KMS-11 (cell line): ENCODE data around the gene GTSF1L.

ENCODE experiments used
- H2AFZ ChIP-seq: fragments of 200-600 bp; sonication (generic); 2 replicates; pipeline ENCODE4 v1.6.1; 2016; ENCODE audit warnings: antibody characterized with exemption, mixed run types, low read depth
- H3K27ac ChIP-seq: fragments of 200-600 bp; sonication (generic); 2 replicates; pipeline ENCODE4 v1.6.1; 2016; ENCODE audit warnings: mild to moderate bottlenecking, mixed run types
- H3K27me3 ChIP-seq: fragments of 200-600 bp; sonication (generic); 2 replicates; pipeline ENCODE4 v1.6.1; 2017; ENCODE audit warnings: mild to moderate bottlenecking, low read depth, mixed run types, moderate library complexity; ENCODE audit not compliant: insufficient read depth
- H3K36me3 ChIP-seq: fragments of 200-600 bp; sonication (generic); 2 replicates; pipeline ENCODE4 v1.6.1; 2017; ENCODE audit warnings: mild to moderate bottlenecking, mixed run types; ENCODE audit not compliant: insufficient read depth
- H3K4me1 ChIP-seq: fragments of 200-600 bp; sonication (generic); 2 replicates; pipeline ENCODE4 v1.6.1; 2016; ENCODE audit warnings: mild to moderate bottlenecking, low read depth, mixed run types; ENCODE audit not compliant: poor library complexity, severe bottlenecking
- H3K4me2 ChIP-seq: fragments of 200-600 bp; sonication (generic); 2 replicates; pipeline ENCODE4 v1.7.0; 2016; ENCODE audit warnings: mild to moderate bottlenecking, mixed run types
- H3K4me3 ChIP-seq: fragments of 200-600 bp; sonication (generic); IDR thresholded peaks from 2 replicates; pipeline ENCODE4 v1.6.1; 2017; ENCODE audit warnings: low read depth, low read length, mixed read lengths; ENCODE audit not compliant: insufficient read depth
- H3K79me2 ChIP-seq: fragments of 200-600 bp; sonication (generic); 2 replicates; pipeline ENCODE4 v1.6.1; 2016; ENCODE audit warnings: low read depth, mixed run types; ENCODE audit not compliant: insufficient read depth
- H3K9ac ChIP-seq: fragments of 200-600 bp; sonication (generic); 2 replicates; pipeline ENCODE4 v1.6.1; 2016; ENCODE audit warnings: mild to moderate bottlenecking, mixed run types
- H4K20me1 ChIP-seq: fragments of 200-600 bp; sonication (generic); 2 replicates; pipeline ENCODE4 v1.6.1; 2016; ENCODE audit warnings: mild to moderate bottlenecking, mixed run types; ENCODE audit not compliant: insufficient read depth
- CTCF ChIP-seq: fragments of 200-600 bp; sonication (generic); conservative IDR thresholded peaks from 2 replicates; pipeline ENCODE4 v1.6.1; 2017; ENCODE audit warnings: low read depth, mild to moderate bottlenecking, antibody characterized with exemption, low read length, moderate library complexity, mixed read lengths

GTSF1L gene

GRCh38 chr20:43767686-43768474, 41.1 kb upstream of the GTSF1L start:
- no peak overlapping the region for H3K27ac ChIP-seq
- peaks cover 12% of the 10 kb centered on the region for H3K4me1 ChIP-seq
- H3K79me2 ChIP-seq: no peaks in the 10 kb centered on the region
- H4K20me1 ChIP-seq: no peaks in the 10 kb centered on the region
- no peak overlapping the region for H2AFZ ChIP-seq
- H3K27me3 ChIP-seq: no peaks in the 10 kb centered on the region
- no peaks in the 10 kb centered on the region for H3K36me3 ChIP-seq
- no peak overlapping the region for H3K9ac ChIP-seq
- TF ChIP-seq CTCF: no peak
- H3K4me3 ChIP-seq: no peak overlapping the region
- H3K4me2 ChIP-seq: no peak overlapping the region

- no peak overlapping the region for H3K9ac ChIP-seq
- TF ChIP-seq CTCF: no peak
- no peak overlapping the region for H3K27ac ChIP-seq
- no peaks in the 10 kb centered on the region for H3K27me3 ChIP-seq
- no peak overlapping the region for H2AFZ ChIP-seq
- H3K79me2 ChIP-seq: no peaks in the 10 kb centered on the region
- H3K4me1 ChIP-seq: peaks cover 12% of the 10 kb centered on the region
- no peak overlapping the region for H3K4me2 ChIP-seq
- H3K36me3 ChIP-seq: no peaks in the 10 kb centered on the region
- H3K4me3 ChIP-seq: no peak overlapping the region
- H4K20me1 ChIP-seq: no peaks in the 10 kb centered on the region
Measured at GRCh38 chr20:43766917-43767316, 40.1 kb upstream of the GTSF1L start.

- Histone ChIP-seq H3K4me1 (peaks cover 12% of the 10 kb centered on the region), H3K36me3 (no peaks in the 10 kb centered on the region), H3K27me3 (no peaks in the 10 kb centered on the region), H3K4me2 (no peak overlapping the region), H2AFZ (no peak overlapping the region), H3K9ac (no peak overlapping the region), H3K4me3 (no peak overlapping the region), H3K79me2 (no peaks in the 10 kb centered on the region), H4K20me1 (no peaks in the 10 kb centered on the region), H3K27ac (no peak overlapping the region)
- no peak for TF ChIP-seq CTCF
Measured at GRCh38 chr20:43766385-43766784, 39.6 kb upstream of the GTSF1L start.

- no peak for TF ChIP-seq CTCF
- H3K36me3 ChIP-seq: no peaks in the 10 kb centered on the region
- no peak overlapping the region for H3K4me2 ChIP-seq
- no peaks in the 10 kb centered on the region for H4K20me1 ChIP-seq
- no peak overlapping the region for H3K9ac ChIP-seq
- no peak overlapping the region for H2AFZ ChIP-seq
- peaks cover 12% of the 10 kb centered on the region for H3K4me1 ChIP-seq
- H3K27me3 ChIP-seq: no peaks in the 10 kb centered on the region
- no peak overlapping the region for H3K27ac ChIP-seq
- H3K4me3 ChIP-seq: no peak overlapping the region
- H3K79me2 ChIP-seq: no peaks in the 10 kb centered on the region
Measured at GRCh38 chr20:43765916-43766315, 39.1 kb upstream of the GTSF1L start.
